Neural progenitor cell (in vitro differentiated cells): ENCODE measurements around the gene SFMBT2.

Experiments used
- EZH2 ChIP-seq: fragments of 200-600 bp; sonication (generic); IDR thresholded peaks from 2 replicates; pipeline ENCODE4 v1.6.1; 2017; ENCODE audit warnings: antibody characterized with exemption, mild to moderate bottlenecking, moderate library complexity
- EZH2phosphoT487 ChIP-seq: fragments of 200-600 bp; sonication (generic); IDR thresholded peaks from 2 replicates; pipeline ENCODE4 v1.6.1; 2017; ENCODE audit warnings: antibody characterized with exemption
- TF ChIP-seq, protein P1 (sequence below): fragments of 200-600 bp; sonication (generic); IDR thresholded peaks from 2 replicates; pipeline ENCODE4 v1.5.1; 2017; ENCODE audit warnings: antibody characterized with exemption, mild to moderate bottlenecking

DNA sequence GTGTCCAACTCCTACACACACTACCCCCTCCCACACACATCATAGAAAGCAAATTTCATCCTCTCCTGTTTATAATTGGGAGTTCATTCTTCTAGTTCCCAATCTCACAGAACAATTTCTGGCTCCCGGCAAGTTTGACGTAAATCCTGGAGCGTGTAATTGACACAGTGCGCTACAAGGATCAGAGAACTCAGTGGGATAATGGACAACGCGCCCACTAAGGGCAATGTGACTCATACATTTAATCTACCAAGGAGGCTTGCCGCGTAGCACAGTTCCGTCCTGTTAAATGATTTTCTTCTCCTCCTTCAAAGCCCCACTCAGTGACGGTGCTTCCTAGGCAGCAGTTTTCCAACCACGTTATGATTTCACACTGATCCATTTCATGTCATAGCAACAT lies 277.6 kb downstream of the SFMBT2 start:
- TF ChIP-seq, protein P1, sequence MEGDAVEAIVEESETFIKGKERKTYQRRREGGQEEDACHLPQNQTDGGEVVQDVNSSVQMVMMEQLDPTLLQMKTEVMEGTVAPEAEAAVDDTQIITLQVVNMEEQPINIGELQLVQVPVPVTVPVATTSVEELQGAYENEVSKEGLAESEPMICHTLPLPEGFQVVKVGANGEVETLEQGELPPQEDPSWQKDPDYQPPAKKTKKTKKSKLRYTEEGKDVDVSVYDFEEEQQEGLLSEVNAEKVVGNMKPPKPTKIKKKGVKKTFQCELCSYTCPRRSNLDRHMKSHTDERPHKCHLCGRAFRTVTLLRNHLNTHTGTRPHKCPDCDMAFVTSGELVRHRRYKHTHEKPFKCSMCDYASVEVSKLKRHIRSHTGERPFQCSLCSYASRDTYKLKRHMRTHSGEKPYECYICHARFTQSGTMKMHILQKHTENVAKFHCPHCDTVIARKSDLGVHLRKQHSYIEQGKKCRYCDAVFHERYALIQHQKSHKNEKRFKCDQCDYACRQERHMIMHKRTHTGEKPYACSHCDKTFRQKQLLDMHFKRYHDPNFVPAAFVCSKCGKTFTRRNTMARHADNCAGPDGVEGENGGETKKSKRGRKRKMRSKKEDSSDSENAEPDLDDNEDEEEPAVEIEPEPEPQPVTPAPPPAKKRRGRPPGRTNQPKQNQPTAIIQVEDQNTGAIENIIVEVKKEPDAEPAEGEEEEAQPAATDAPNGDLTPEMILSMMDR = no peak
- TF ChIP-seq EZH2phosphoT487 = no peak
- TF ChIP-seq EZH2 = no peak
